ENCODE data around the gene KDM3A.

GRCh38 chr2:86521922-86522321 lies 80.8 kb downstream of the KDM3A start:
- TF ChIP-seq CTCF (IDR thresholded peaks at IDR 0.05; ENCODE audit: low read depth, low read length): no peak
- no peak for TF ChIP-seq MAX (IDR thresholded peaks at IDR 0.05; ENCODE audit: low read depth, low read length)

Data from NB4 (cell line).